Neuronal stem cell (in vitro differentiated cells): ENCODE measurements around the gene ATP5ME.

Experiments
- DNase-seq: peaks from one replicate; pipeline ENCODE4 v3.0.0-alpha.2; 2013; ENCODE audit warnings: low spot score
- H2AFZ ChIP-seq: one replicate; pipeline ENCODE4 v1.6.1; 2013; ENCODE audit warnings: mild to moderate bottlenecking, low read length, inconsistent platforms
- H2AK5ac ChIP-seq: 2 replicates; pipeline ENCODE4 v1.6.1; 2013; ENCODE audit warnings: low read depth, mild to moderate bottlenecking, inconsistent platforms, low read length, moderate library complexity, mixed read lengths
- H2BK120ac ChIP-seq: 2 replicates; pipeline ENCODE4 v1.6.1; 2013; ENCODE audit warnings: low read depth, mild to moderate bottlenecking, inconsistent platforms, low read length, moderate library complexity, mixed read lengths
- H2BK12ac ChIP-seq: one replicate; pipeline ENCODE4 v1.6.1; 2013; ENCODE audit warnings: low read length, inconsistent platforms
- H2BK15ac ChIP-seq: 2 replicates; pipeline ENCODE4 v1.6.1; 2013; ENCODE audit warnings: mild to moderate bottlenecking, low read length, inconsistent platforms, mixed read lengths
- H2BK5ac ChIP-seq: one replicate; pipeline ENCODE4 v1.6.1; 2013; ENCODE audit warnings: inconsistent platforms, mild to moderate bottlenecking, low read length, moderate library complexity
- H3K14ac ChIP-seq: one replicate; pipeline ENCODE4 v1.6.1; 2013; ENCODE audit warnings: low read length, inconsistent platforms
- H3K18ac ChIP-seq: 2 replicates; pipeline ENCODE4 v1.6.1; 2013; ENCODE audit warnings: low read length, inconsistent platforms
- H3K23ac ChIP-seq: 2 replicates; pipeline ENCODE4 v1.6.1; 2013; ENCODE audit warnings: low read depth, mild to moderate bottlenecking, mixed read lengths, low read length, inconsistent platforms; ENCODE audit not compliant: poor library complexity
- H3K27ac ChIP-seq: replicated peaks from 3 replicates; pipeline ENCODE4 v1.5.1; 2013; ENCODE audit warnings: low read length, inconsistent platforms
- H3K27me3 ChIP-seq, 3 experiments: 2 replicates each; pipeline ENCODE4 v1.6.1; 2013; ENCODE audit warnings: low read length in 3 of 3, mild to moderate bottlenecking in 2 of 3, inconsistent platforms in 1 of 3, low read depth in 1 of 3, mixed read lengths in 1 of 3, moderate library complexity in 1 of 3; ENCODE audit not compliant: control insufficient read depth in 3 of 3, insufficient read depth in 3 of 3
- H3K36me3 ChIP-seq, 2 donors: replicated peaks in 1 of 2; 2 replicates each; pipeline ENCODE4 v1.6.1; 2013; ENCODE audit warnings: low read length in 2 of 2; ENCODE audit not compliant: control insufficient read depth in 2 of 2, insufficient read depth in 2 of 2
- H3K4ac ChIP-seq: 2 replicates; pipeline ENCODE4 v1.6.1; 2013; ENCODE audit warnings: inconsistent platforms, mild to moderate bottlenecking, low read length, moderate library complexity
- H3K4me1 ChIP-seq, 2 donors: 1 replicate in 1 of 2; 2 replicates in 1 of 2; pipeline ENCODE4 v1.6.1; 2013; ENCODE audit warnings: low read length in 2 of 2, low read depth in 1 of 2; ENCODE audit not compliant: control insufficient read depth in 2 of 2, insufficient read depth in 1 of 2
- H3K4me2 ChIP-seq: one replicate; pipeline ENCODE4 v1.6.1; 2013; ENCODE audit warnings: mild to moderate bottlenecking, low read length, inconsistent platforms; ENCODE audit not compliant: insufficient read depth, poor library complexity, severe bottlenecking
- H3K4me3 ChIP-seq, 2 donors: 2 replicates each; pipeline ENCODE4 v1.5.1; 2013; ENCODE audit warnings: low read length in 2 of 2, mild to moderate bottlenecking in 2 of 2, inconsistent platforms in 1 of 2, moderate library complexity in 1 of 2
- H3K79me1 ChIP-seq: one replicate; pipeline ENCODE4 v1.6.1; 2013; ENCODE audit warnings: low read depth, mild to moderate bottlenecking, inconsistent platforms, low read length, moderate library complexity
- H3K9ac ChIP-seq: one replicate; pipeline ENCODE4 v1.6.1; 2013; ENCODE audit warnings: mild to moderate bottlenecking, low read depth, low read length, inconsistent platforms; ENCODE audit not compliant: poor library complexity
- H3K9me3 ChIP-seq, 2 donors: replicated peaks in 1 of 2; 2 replicates each; pipeline versions ENCODE3 to v1.6.1; 2013; ENCODE audit warnings: low read length in 2 of 2, mild to moderate bottlenecking in 2 of 2, inconsistent platforms in 1 of 2, low read depth in 1 of 2, mixed read lengths in 1 of 2, moderate library complexity in 1 of 2; ENCODE audit not compliant: control insufficient read depth in 2 of 2, insufficient read depth in 1 of 2
- H4K8ac ChIP-seq: one replicate; pipeline ENCODE4 v1.6.1; 2013; ENCODE audit warnings: low read depth, mild to moderate bottlenecking, inconsistent platforms, low read length, moderate library complexity
- H4K91ac ChIP-seq: one replicate; pipeline ENCODE4 v1.6.1; 2013; ENCODE audit warnings: low read length, low read depth, mild to moderate bottlenecking, inconsistent platforms; ENCODE audit not compliant: poor library complexity
- WGBS, 2 donors: extraction: QIAGEN DNeasy Blood & Tissue Kit; methylation state at CpG; one replicate each; pipeline ENCODE4 v1.1.7; 2013; ENCODE audit warnings: missing lambda C conversion rate in 2 of 2, mixed read lengths in 1 of 2; ENCODE audit not compliant: insufficient read length in 2 of 2, insufficient replicate concordance in 1 of 2; ENCODE audit errors: extremely low coverage in 2 of 2; 5-methylcytosine and 5-hydroxymethylcytosine counted together

Gene ATP5ME

GRCh38 chr4:688854-689681 is 15.0 kb upstream of the ATP5ME start, which contains the start of gene SLC49A3:
TSS of gene SLC49A3 (minus strand) at chr4:689151. CDS start at chr4:689127, 24 bp downstream.
- Histone ChIP-seq H2BK12ac (peak within 1 kb of the TSS; percentile 84), H3K27ac (no peak within 1 kb of the TSS), H4K91ac (peak within 1 kb of the TSS; percentile 30), H3K27me3 (peaks cover 0 to 7% (median 3%) of the 10 kb centered on the region in 3 experiments), H3K4me3 (peak within 1 kb of the TSS in 1 of 2 donors; percentile 70), H3K18ac (peak within 1 kb of the TSS; percentile 89), H3K9ac (peak within 1 kb of the TSS; percentile 93), H2BK120ac (peak within 1 kb of the TSS; percentile 63), H2BK15ac (peak within 1 kb of the TSS; percentile 53), H3K79me1 (peaks cover 7% of the 10 kb centered on the region), H3K4me1 (peaks cover 0 to 8% of the 10 kb centered on the region in 2 donors), H2BK5ac (peak within 1 kb of the TSS; percentile 53), H3K36me3 (no peaks in the 10 kb centered on the region), H3K4ac (peak within 1 kb of the TSS; percentile 3), H2AFZ (peak within 1 kb of the TSS; percentile 76), H3K9me3 (no peaks in the 10 kb centered on the region), H2AK5ac (peak within 1 kb of the TSS; percentile 96), H4K8ac (peak within 1 kb of the TSS; percentile 8), H3K14ac (peak within 1 kb of the TSS; percentile 71), H3K4me2 (peak within 1 kb of the TSS; percentile 71), H3K23ac (peak within 1 kb of the TSS; percentile 91)
- WGBS, 2 donors: no CpG with 5 or more reads among the region's 59 CpGs
- DNase-seq: no peak

- Histone ChIP-seq H4K8ac (no peak overlapping the region), H2AFZ (no peak overlapping the region), H3K18ac (peak overlapping the region; percentile 89), H2AK5ac (peak overlapping the region; percentile 96), H2BK15ac (peak overlapping the region; percentile 53), H3K4me3 (peak overlapping the region in 1 of 2 donors; percentile 70), H2BK5ac (peak overlapping the region; percentile 53), H3K4ac (peak overlapping the region; percentile 3), H3K14ac (peak overlapping the region; percentile 21), H3K27me3 (peaks cover 0 to 7% (median 0%) of the 10 kb centered on the region in 3 experiments), H2BK120ac (peak overlapping the region; percentile 63), H3K23ac (peak overlapping the region; percentile 91), H3K9me3 (no peaks in the 10 kb centered on the region), H4K91ac (peak overlapping the region; percentile 30), H3K4me2 (peak overlapping the region; percentile 71), H3K9ac (peak overlapping the region; percentile 93), H3K36me3 (no peaks in the 10 kb centered on the region), H2BK12ac (peak overlapping the region; percentile 84), H3K27ac (no peak overlapping the region), H3K4me1 (peaks cover 0 to 10% of the 10 kb centered on the region in 2 donors), H3K79me1 (peaks cover 7% of the 10 kb centered on the region)
- DNase-seq: no peak
- WGBS, 2 donors: no CpG with 5 or more reads among the region's 26 CpGs
Measured at GRCh38 chr4:687971-688853, 14.1 kb upstream of the ATP5ME start.

- Histone ChIP-seq H3K9ac (no peak overlapping the region), H3K79me1 (peaks cover 5% of the 10 kb centered on the region), H2BK12ac (peak overlapping the region; percentile 73), H2BK15ac (peak overlapping the region; percentile 67), H3K4me1 (peaks cover 0 to 10% of the 10 kb centered on the region in 2 donors), H3K18ac (peak overlapping the region; percentile 28), H3K4me2 (no peak overlapping the region), H3K9me3 (no peaks in the 10 kb centered on the region), H3K14ac (no peak overlapping the region), H4K91ac (no peak overlapping the region), H2AK5ac (peak overlapping the region; percentile 96), H3K27ac (no peak overlapping the region), H3K4me3 (no peak overlapping the region), H3K4ac (no peak overlapping the region), H2BK5ac (peak overlapping the region; percentile 60), H3K23ac (peak overlapping the region; percentile 91), H4K8ac (peak overlapping the region; percentile 43), H2AFZ (peak overlapping the region; percentile 28), H2BK120ac (no peak overlapping the region), H3K27me3 (peaks cover 0 to 7% (median 0%) of the 10 kb centered on the region in 3 experiments), H3K36me3 (no peaks in the 10 kb centered on the region)
- WGBS, 2 donors: no CpG with 5 or more reads among the region's 38 CpGs
- DNase-seq: no peak
Measured at GRCh38 chr4:687048-687970, 13.2 kb upstream of the ATP5ME start.
